Adrenal gland (tissue), 12 donors: ENCODE results near the gene TAS2R1. TPM values are rescaled to one million over a fixed set of nuclear protein-coding genes. Genes with fewer than 3 reads are reported as not detected.

Experiments used
- DNase-seq, 7 donors: peaks; one replicate each; pipeline ENCODE4 v3.0.0-alpha.2; 2019 to 2020
- H3K27ac ChIP-seq, 5 donors: fragments of 200-600 bp; sonication (generic) in 4 of 5; 1 replicate in 3 of 5; 2 replicates in 2 of 5; pipeline versions ENCODE4 v1.5.1 to v1.8.0; 2016 to 2020; ENCODE audit warnings: mild to moderate bottlenecking in 1 of 5
- H3K27me3 ChIP-seq: fragments of 200-600 bp; 2 replicates; pipeline ENCODE4 v1.8.0; 2021
- H3K36me3 ChIP-seq, 2 donors: fragments of 200-600 bp; replicated peaks in 1 of 2; 1 replicate in 1 of 2; 2 replicates in 1 of 2; pipeline versions ENCODE4 v1.5.1 to v1.8.0; 2018 to 2022
- H3K4me1 ChIP-seq, 2 donors: fragments of 200-600 bp; replicated peaks in 1 of 2; 1 replicate in 1 of 2; 2 replicates in 1 of 2; pipeline versions ENCODE4 v1.5.1 to v1.8.0; 2018 to 2021
- H3K4me3 ChIP-seq, 4 donors: fragments of 200-600 bp; sonication (generic) in 3 of 4; one replicate each; pipeline ENCODE4 v1.5.1; 2016 to 2018
- H3K9me3 ChIP-seq, 3 donors: fragments of 200-600 bp; sonication (generic) in 1 of 3; replicated peaks in 1 of 3; 1 replicate in 2 of 3; 2 replicates in 1 of 3; pipeline versions ENCODE4 v1.5.1 to v1.8.0; 2016 to 2021
- CTCF ChIP-seq, 6 experiments: fragments of 450-650 bp in 4 of 6; fragments of 200-600 bp in 2 of 6; sonication (generic) in 1 of 6; IDR thresholded peaks; 1 replicate in 5 of 6; 2 replicates in 1 of 6; pipeline versions ENCODE4 v1.5.1 to v1.8.0; 2016 to 2021; ENCODE audit warnings: antibody characterized with exemption in 6 of 6, mild to moderate bottlenecking in 2 of 6, moderate library complexity in 1 of 6
- POLR2A ChIP-seq, 2 donors: fragments of 450-650 bp; IDR thresholded peaks; one replicate each; pipeline ENCODE4 v1.6.1; 2017; ENCODE audit warnings: antibody characterized with exemption in 2 of 2, mild to moderate bottlenecking in 2 of 2, moderate library complexity in 1 of 2
- WGBS, 4 donors: extraction: QIAGEN DNeasy Blood & Tissue Kit in 2 of 4; methylation state at CpG; one replicate each; pipeline versions ENCODE4 v1.1.5 to v1.1.7; 2013 to 2017; 5-methylcytosine and 5-hydroxymethylcytosine counted together
- intact Hi-C, 2 donors: fragments of 100-400 bp; cut with DNase I; formaldehyde crosslinking; loops; one replicate each; pipeline versions ENCODE4 v1.14.1 to v1.15.0; 2022 to 2023
- polyA plus RNA-seq, 3 donors: library from polyadenylated mRNA; stranded (reverse); fragments of 200-250 nt in 2 of 3; fragments of 350-450 nt in 1 of 3; fragmentation: Illumina TruSeq in 1 of 3; extraction: RNeasy Lipid Tissue Mini Kit (QIAGEN cat#74804) in 1 of 3; gene quantifications; one replicate each; pipeline ENCODE4 v1.2.3, GENCODE V29; 2013 to 2014
- total RNA-seq, 9 donors: library from RNA; depleted of rRNA in 4 of 9; stranded (reverse); fragments of >200 nt in 4 of 9; fragments of 120-200 nt in 1 of 9; fragmentation: NEBNext Ultra II Directional in 1 of 9; extraction: Animal tissue kit (Norgen Biotek cat#: 25700) in 1 of 9; gene quantifications; one replicate each; pipeline versions ENCODE4 v1.1.0 to v1.2.4, GENCODE V29; 2013 to 2023
- donor health status: healthy with polysubstance abuse.
- donor health status: Bipolar disorder and iron deficiency.
- donor health status: DM: yes; HTN: yes; CAD: no.
- donor health status: DM: no; HTN: no; CAD: no.
- donor health status: DM: no; HTN: no; CAD: no.
- donor health status: DM: yes; HTN: yes; CAD: no.

TAS2R1 gene
- total and polyA plus RNA-seq, 12 donors: 0.06 TPM; not detected in 11

GRCh38 chr5:9608093-9608492, 22.1 kb downstream of the TAS2R1 start:
- Histone ChIP-seq H3K27me3 (no peaks in the 10 kb centered on the region), H3K27ac (no peak overlapping the region), H3K4me3 (no peak overlapping the region), H3K36me3 (no peaks in the 10 kb centered on the region), H3K9me3 (no peaks in the 10 kb centered on the region), H3K4me1 (no peaks in the 10 kb centered on the region)
- intact Hi-C loops: no loop called here
- TF ChIP-seq POLR2A (IDR thresholded peaks at IDR 0.05) (no peak), CTCF (IDR thresholded peaks at IDR 0.05) (no peak)
- DNase-seq: no peak
- WGBS, 4 donors: 69 to 73% (median 70%) methylated on average over 2 of the region's 2 CpGs

GRCh38 chr5:9605041-9605838, 24.9 kb downstream of the TAS2R1 start:
- H3K27ac ChIP-seq: no peak overlapping the region
- no peak overlapping the region for H3K4me3 ChIP-seq
- 79 to 85% (median 84%) methylated on average over 6 of the region's 6 CpGs for WGBS, 4 donors
- DNase-seq: no peak
- H3K4me1 ChIP-seq: no peaks in the 10 kb centered on the region
- no peaks in the 10 kb centered on the region for H3K36me3 ChIP-seq
- intact Hi-C loops: no loop called here
- no peak for TF ChIP-seq POLR2A (IDR thresholded peaks at IDR 0.05)
- TF ChIP-seq CTCF (IDR thresholded peaks at IDR 0.05): no peak
- no peaks in the 10 kb centered on the region for H3K9me3 ChIP-seq
- H3K27me3 ChIP-seq: no peaks in the 10 kb centered on the region

- intact Hi-C loops: no loop called here
- Histone ChIP-seq H3K4me3 (no peak overlapping the region), H3K27ac (no peak overlapping the region), H3K27me3 (no peaks in the 10 kb centered on the region), H3K36me3 (no peaks in the 10 kb centered on the region), H3K4me1 (no peaks in the 10 kb centered on the region), H3K9me3 (no peaks in the 10 kb centered on the region)
- no peak for TF ChIP-seq POLR2A (IDR thresholded peaks at IDR 0.05)
- no peak for TF ChIP-seq CTCF (IDR thresholded peaks at IDR 0.05)
- 61 to 79% (median 65%) methylated on average over 5 of the region's 5 CpGs for WGBS, 4 donors
- DNase-seq: no peak
These were observed 25.7 kb downstream of the TAS2R1 start for GRCh38 chr5:9604416-9604815.

- no peak for TF ChIP-seq POLR2A (IDR thresholded peaks at IDR 0.05)
- TF ChIP-seq CTCF (IDR thresholded peaks at IDR 0.05): no peak
- Histone ChIP-seq H3K36me3 (no peaks in the 10 kb centered on the region), H3K27ac (no peak overlapping the region), H3K4me1 (no peaks in the 10 kb centered on the region), H3K27me3 (no peaks in the 10 kb centered on the region), H3K9me3 (no peaks in the 10 kb centered on the region), H3K4me3 (no peak overlapping the region)
- intact Hi-C loops: no loop called here
- DNase-seq: no peak
- WGBS, 4 donors: 64 to 87% (median 71%) methylated on average over 4 to 7 of the region's 7 CpGs
These were observed 29.0 kb downstream of the TAS2R1 start for GRCh38 chr5:9601055-9601739.
